HG03159 (cell line): ENCODE data around the gene ZNF385B.
"Not testable (repeated sequence)": the region's sequence is repeated elsewhere in the genome, so short reads cannot be mapped to it uniquely, and the experiment has no call there.

Experiments used
- ATAC-seq: cut with Tn5 transposase; IDR thresholded peaks from one replicate; pipeline ENCODE4 v1.9.1; 2021; ENCODE audit warnings: mild to moderate bottlenecking, moderate library complexity; ENCODE audit not compliant: unreplicated experiment

ZNF385B gene

DNA sequence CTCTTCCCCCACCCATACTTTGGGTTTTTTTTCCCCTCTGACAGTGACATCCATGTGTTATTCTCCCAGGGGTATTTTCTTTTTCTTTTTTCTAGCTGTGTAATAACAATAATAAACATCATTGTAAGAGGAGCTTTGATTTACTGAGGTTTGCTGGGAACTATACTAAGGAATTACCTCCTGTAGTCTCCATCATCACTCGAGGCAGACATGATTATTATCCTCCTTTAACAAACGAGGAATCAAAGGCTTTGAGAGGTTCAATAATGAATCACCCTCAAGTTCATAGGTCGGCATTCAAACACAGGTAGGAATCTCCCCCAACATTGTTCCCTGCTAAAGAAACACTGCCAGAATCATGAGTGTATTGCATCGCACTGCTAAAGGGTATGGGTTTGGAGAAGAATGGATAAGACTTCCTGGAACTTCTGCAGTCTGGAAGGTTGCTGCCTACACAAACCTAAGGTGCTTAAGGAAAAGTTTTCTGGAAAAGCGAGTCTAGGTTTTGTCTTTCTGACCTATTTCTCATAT lies 336.5 kb downstream of the ZNF385B start:
- ATAC-seq = no peak

DNA sequence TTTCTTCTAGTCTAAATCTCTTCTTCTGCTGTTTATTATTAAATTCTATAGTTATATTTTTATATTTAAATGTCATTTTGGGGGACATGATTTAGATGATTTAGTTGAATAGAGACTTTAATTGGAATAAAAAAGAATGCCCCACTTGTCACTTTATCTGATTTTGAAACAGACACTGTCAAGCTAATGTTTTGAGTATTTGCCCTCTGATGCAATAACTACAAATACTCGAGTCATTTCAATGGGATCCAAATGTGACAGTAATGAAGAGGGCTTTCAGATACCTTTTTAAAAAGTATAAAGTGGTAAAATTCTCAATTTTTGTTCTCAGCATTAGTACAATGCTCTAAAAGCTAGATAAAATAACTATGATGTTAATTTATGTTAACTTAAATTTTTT lies 339.5 kb downstream of the ZNF385B start:
- no peak for ATAC-seq

DNA sequence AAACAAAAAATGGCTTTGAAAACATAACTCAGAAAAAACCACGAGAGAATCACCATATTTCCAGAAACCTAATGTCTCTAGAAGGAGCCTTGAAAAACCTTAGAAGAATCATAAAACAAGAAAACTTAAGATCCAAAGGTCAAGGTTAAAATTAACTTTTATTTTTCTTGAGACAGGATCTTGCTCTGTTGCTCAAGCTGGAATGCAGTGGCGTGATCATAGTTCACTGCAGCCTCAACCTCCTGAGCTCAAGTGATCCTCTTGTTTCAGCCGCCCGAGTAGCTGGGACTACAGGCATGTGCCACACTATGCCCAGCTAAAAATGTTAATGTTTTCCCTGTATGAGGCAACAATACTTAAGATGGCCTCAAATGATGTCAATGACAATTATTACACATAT lies 342.6 kb downstream of the ZNF385B start:
- ATAC-seq = no peak

DNA sequence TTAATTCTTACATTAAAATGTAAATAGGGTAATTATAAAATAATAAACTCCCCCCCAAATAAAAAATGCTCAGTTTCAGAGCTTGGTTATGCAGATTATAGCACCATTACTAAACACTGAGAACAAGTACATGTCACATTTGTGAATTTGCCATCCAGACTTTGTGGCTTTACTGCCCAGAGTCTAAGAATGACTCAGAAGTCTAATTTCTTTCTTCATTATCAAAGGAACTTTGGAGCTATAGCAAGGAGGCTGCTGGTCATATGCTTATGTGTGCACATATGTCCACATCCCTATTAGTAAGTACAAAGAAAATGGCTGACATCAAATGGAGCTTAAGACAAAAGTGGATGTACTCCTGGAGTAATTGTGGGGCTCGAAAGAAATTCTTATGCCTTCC lies 348.2 kb downstream of the ZNF385B start:
- no peak for ATAC-seq

DNA sequence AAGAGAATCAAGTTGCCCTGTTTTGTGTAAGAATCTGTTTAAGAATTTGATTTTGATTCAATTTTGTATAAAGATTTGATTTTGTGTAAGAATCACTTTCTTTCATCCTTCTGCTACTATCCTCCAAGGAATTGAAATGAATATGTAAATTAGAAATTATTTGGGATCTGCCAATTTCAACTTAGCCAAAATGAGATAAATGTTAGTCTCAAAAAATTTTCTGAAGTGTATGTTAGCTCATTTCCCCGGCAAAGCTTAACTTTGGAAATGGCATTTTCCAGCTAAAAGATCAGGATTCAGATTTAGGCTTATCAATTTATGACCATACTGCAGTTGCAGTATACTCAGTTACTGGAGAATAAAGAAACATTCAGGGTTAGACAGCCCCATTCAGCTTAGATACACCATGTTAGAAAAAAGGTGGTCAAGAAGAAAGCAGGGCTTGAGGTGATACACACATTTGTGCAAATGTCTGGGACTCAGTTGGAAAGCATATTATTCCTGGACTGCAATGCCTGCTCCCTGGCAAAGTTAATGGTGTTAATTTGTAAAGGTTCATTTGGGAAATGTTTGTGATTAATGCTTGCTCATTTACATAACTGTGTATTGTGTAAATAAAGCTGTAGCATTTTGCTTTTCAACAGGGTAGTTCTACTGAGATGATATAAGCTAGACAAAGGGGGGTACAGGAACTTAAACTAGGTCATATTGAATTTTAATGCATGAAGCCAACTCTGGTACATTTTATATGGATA lies 349.0 kb downstream of the ZNF385B start:
- no peak for ATAC-seq

DNA sequence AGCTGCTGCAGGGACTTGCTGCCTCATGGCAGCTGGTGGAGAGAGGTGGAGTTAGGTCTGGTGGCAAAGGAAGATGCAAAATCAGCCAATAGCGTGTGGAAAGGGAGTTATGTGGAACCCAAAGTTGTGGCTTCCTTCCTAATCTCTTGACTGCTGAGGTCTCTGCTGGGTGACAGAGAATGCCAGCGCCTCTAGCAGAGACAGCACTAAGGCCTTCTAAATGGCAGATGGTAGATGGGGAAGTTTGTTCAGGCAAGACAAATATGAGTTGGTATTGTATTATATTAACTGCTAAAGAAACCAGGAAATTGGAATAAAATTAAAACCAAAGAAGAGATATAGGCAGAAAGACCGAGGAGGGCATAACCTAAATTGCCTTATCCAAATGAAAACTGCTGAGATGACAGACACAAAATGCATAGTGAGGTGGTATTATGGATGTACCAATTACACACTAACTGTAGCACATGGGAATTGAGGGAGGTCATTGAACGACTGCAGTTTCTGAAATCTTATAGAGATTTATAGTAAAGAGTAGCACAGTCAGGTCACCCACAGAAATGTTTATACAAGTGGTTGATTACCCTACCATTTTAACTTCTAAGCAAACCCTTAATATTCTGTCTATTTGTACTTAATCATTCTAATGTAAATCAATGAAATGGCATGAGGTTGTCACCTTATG lies 350.2 kb downstream of the ZNF385B start:
- ATAC-seq = no peak

DNA sequence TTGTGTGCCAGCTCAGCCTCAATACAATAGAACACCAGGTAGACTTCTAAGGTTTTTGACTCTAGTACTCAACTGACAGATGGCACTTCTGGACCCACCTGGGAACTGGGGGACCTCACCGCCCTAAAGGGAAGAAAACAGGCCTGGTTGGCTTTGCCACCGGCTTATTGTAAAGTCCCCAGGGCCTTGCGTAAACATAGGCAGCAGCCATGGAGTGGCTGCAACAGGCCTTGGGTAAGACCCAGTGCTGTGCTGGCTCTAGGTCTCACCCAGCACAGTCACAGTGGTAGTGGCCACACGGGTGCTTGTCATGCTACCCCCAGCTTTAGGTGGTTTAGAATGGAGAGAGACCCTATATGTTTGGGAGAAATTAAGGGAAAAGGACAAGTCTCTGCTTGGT lies 366.1 kb downstream of the ZNF385B start:
- no peak for ATAC-seq

DNA sequence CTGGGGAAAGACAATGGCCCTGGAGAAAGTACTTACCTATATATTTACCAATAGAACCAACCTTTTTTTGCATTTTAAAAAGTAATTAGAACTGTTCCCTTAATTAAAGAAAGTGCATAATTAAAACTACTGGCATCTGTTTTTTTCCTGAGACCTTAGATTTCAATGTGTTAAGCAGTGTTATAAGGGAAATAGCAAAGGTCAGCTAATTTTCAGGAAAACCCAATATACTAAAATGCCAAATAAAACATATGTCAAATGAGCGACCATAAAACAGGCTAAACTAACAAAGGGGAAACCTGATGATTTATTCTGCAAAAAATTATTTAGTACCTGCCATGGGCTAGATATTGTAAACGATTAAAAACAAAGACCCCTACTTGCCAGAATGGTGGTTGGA lies 372.8 kb downstream of the ZNF385B start:
- no peak for ATAC-seq

DNA sequence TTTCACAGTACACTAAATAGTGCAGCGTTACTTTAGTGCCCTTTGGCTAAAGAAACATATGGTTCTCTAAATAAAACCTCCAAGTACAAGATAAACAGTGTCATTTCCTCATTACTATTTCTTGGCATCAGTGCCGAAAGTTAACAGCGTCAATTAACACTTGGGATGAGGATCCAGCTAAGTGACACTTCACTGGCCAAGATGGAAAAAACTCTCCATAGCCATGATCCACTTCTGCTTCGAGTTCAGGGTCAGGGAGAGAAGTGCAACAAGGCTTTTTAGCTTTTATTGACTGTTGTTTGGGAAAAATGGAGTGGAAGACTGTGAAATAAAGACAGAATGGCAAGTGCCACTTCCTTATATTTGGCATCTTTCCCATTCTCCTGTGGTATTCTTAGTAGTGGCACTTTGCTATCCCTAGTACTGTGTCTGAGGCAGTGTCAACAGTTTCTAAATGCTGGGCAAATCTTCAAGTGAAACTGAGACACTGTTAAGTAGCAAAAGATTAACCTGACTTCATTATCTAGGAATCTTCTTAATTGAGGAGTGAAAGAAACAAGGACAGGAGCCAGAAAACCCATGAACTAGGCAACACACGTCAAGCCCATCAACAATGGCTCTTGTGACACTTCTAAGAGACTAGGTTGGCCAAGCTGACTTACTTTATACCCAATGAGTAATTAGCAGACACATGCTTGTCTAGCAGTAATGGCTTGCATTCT lies 374.2 kb downstream of the ZNF385B start:
- ATAC-seq = no peak

DNA sequence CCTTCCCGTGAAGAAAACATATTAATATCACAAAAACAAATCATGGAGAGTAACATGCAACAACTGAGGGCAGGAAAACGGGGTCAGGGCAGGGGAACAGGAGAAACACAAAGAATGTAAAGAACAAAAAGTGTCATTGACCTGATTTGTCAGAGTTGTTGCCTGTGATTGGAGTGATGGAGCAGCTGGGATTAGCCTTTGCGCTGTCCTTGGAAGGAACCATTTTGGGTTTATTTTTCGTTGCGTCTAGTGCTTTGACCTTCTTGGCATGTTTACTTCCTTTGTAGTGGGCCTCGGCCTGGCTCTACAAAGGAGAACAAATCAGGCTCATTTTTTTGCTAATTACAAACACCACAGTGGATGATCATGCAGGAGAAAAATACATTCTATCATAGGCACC lies 378.3 kb downstream of the ZNF385B start:
- ATAC-seq = no peak

DNA sequence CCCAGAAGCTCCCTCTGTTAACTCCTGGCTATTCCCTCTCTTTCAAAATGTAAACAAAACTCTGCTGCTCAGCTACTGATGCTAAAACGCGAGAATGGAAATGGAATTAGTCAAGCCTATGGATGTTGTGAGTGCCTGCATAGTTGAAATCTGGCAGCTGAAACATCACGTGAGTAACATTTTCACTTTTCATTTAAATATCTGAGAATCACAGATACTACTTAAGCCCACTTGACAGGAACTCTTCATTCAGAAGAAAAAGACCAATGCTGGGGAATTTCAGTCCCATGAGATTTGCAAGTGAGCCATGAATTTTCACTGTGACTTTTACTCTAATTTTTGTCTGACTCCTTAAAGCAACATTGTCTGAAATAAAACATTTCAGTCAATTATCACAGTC lies 381.5 kb downstream of the ZNF385B start:
- no peak for ATAC-seq

DNA sequence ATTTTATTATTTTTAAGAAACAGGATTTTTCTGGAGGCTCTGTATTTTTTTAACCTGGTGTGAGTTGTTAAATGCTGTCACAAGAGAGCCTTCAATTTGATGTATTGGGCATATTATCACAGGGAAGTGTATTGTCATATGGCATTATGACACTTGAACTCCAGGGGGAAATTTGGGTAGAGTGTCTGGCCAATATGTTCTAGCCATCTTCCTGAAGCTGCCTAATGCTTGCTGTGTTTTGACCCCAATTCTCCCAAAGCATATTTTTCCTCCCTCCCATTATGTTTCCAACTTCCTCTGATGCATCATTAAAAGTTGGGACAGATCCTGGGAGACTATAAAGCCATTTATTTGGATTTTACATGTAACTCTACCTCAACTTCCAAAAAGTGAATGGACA lies 382.6 kb downstream of the ZNF385B start:
- ATAC-seq = no peak

DNA sequence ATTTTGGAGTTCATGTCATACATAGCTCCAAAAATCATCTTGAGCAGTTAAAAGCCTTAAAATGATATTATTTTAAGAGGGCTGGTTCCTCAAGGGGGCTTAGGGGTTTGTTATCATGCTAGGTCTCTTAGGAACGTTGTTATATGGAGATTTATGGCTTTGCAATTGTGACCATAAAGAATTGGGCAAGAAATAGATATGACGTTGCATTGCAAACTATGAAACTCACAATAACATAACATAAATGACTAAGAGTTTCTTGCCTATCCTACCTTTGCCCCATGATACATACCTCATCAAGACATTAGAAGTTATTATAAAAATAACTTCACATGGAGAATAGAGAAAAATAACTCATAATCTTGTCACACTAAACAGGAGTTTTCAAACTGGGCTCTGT lies 390.4 kb downstream of the ZNF385B start:
- no peak for ATAC-seq

DNA sequence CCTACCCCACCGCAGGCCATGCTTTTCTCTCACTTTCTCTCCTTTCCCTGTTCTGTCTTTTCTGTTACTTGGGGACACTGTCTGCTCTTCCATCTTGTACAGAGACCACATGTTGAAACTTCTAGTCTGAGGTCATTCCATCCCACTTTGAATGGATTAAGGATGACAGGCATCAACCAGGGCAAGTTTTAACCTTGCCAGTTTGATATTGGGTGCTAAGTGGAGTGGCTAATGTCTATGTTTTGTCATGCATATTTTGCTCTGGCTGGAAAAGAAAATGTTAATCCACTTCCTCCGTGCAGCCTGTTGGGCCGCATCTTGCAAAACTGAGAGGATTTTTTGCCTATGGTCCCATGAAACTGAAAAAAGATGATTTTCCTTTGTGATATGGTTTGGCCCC lies 391.3 kb downstream of the ZNF385B start:
- ATAC-seq = no peak

DNA sequence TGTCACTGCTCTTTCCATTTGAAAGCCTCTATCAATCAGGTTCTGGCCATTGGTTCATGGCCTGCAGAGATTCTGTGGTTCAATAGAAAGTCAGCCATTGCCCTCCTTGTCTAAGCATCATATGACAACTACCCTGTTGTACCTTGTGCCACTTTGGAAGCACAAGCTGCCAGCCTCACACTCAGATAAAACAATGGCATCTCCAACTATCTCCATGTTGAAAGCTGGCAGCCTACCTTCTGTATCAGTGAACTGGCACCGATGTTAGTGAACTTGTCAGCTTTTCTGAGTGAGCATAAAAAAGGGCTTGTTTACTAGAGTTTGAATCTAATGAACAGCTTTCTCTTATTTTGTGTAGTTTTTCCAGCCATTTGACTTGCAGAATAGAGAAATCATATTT lies 393.5 kb downstream of the ZNF385B start:
- no peak for ATAC-seq

DNA sequence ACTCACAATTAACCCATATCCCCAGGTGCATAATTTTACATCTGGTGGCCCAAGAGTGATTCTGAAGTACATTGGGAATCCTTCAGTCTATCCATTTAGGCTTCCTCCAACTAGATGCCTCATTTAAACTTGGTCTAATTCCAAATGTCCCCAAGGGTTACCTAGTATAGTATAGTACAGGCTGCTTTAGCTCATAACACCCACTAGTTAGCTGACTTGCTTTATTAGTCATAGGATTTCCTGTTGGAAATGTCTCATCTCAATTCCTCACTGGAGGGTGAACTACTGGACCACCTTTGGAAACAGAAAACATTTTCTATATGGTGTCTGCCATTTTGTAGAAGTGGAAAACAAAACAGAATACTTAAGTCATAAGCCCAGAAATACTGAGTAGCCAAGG lies 394.3 kb downstream of the ZNF385B start:
- no peak for ATAC-seq

DNA sequence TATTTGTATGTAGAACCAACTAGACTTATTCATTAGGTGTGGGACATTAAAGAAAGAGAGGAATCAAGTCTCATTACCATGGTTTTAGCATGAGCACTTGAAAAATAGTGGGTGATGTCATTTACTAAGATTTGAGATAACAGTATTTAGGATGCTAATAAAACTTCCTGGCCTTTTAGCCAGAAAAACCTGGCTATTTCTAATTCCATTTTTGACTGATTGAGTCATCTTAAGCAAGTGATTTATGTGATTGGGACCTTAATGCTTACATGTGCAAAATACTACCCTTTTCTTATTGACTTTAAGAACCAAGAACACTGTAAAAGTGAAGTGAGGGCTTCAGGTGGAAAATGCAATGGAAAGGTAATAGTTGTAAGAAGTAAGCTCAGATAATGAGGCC lies 400.0 kb downstream of the ZNF385B start:
- no peak for ATAC-seq

DNA sequence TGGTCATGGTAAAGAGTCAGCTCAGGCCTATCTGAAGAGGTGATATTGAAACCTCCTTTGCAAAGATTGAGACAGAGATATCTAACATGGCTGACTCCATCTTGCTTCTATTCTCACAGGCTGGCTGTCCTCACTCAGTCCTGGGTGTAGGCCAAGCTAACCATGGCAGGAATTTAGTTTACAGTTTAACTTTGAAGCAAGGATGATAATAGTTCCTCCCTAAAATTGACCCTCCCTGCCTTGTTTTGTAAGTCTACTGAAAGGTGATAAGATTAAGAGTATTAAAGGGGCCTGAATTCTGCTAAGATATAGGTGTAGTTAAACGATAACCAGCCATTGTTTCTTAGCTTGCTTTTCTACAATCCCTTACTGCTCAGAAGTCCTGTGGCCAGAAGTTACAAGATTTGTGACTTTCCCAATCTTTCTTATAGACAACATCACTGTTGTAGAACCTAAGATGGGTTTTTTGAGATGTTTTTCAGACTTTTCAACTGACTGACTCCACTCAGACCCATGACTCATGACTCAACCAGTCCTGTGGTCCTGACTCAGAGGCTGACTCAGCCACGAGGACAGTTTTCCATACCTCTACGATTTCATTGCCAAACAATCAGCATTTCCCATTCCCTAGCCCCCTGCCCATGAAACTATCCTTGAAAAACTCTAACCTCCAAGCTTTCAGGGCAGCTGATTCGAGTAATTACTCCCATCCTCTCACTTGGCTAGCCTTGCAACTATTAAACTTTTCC lies 401.1 kb downstream of the ZNF385B start:
- ATAC-seq = no peak

DNA sequence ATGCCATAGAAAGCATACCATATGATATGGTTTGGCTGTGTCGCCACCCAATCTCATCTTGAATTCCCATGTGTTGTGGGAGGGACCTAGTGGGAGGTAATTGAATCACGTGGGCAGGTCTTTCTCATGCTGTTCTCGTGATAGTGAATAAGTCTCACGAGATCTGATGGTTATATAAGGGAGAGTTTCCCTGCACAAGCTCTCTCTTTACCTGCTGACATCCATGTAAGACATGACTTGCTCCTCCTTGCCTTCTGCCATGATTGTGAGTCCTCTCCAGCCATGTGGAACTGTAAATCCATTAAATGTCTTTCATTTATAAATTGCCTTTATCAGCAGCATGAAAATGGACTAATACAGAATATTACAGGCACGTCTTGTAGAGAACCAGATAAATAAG lies 403.3 kb downstream of the ZNF385B start:
- ATAC-seq = not testable (repeated sequence)

DNA sequence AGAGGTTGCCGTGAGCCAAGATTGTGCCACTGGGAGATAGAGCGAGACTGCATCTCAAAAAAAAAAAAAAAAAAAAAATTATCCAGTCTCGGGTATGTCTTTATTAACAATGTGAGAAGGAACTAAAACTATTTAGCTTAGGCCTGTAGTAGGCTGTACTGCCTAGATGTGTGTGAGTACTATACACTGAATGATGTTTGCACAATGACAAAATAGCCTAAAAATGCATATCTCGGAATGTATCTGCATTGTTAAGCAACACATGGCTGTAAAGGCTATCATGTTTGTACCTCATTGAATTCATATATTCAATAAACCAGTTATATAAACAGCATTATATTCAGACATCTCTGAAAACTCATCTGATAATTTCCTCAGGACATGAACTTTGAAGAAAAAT lies 405.6 kb downstream of the ZNF385B start:
- no peak for ATAC-seq

DNA sequence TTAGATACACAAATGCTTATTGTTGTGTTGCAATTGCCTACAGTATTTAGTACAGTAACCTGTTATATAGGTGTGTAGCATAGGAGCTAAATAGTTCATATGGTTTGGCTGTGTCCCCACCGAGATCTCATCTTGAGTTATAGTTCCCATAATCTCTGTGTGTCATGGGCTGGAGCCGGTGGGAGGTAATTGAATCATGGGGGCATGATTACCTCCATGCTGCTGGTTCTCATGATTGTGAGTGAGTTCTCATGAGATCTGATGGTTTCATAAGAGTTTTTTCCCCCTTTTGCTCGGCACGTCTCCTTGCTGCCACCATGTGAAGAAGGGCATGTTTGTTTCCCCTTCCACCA lies 406.3 kb downstream of the ZNF385B start:
- ATAC-seq = no peak
